Heart left ventricle (tissue), 16 donors: ENCODE measurements around the gene PAPOLG. TPM values are rescaled to one million over a fixed set of nuclear protein-coding genes. Genes with fewer than 3 reads are reported as not detected.

Experiments
- ATAC-seq, 4 donors: fragments of 200-7000 bp; cut with Tn5 transposase; one replicate each; pipeline ENCODE4 v1.9.1; 2020 to 2022; ENCODE audit warnings: moderate library complexity in 4 of 4, mild to moderate bottlenecking in 3 of 4, moderate number of reproducible peaks in 1 of 4
- DNase-seq, 5 donors: peaks; one replicate each; pipeline ENCODE4 v3.0.0-alpha.2; 2020
- H3K27ac ChIP-seq, 12 donors: fragments of 200-600 bp; sonication (generic) in 4 of 12; one replicate each; pipeline versions ENCODE4 v1.5.0 to v1.8.0; 2016 to 2022; ENCODE audit warnings: mild to moderate bottlenecking in 2 of 12
- H3K27me3 ChIP-seq, 9 donors: fragments of 200-600 bp; sonication (generic) in 2 of 9; one replicate each; pipeline versions ENCODE4 v1.5.1 to v1.8.0; 2016 to 2022; ENCODE audit warnings: mild to moderate bottlenecking in 3 of 9
- H3K36me3 ChIP-seq, 9 donors: fragments of 200-600 bp; sonication (generic) in 2 of 9; one replicate each; pipeline versions ENCODE4 v1.5.0 to v1.8.0; 2018 to 2022; ENCODE audit warnings: mild to moderate bottlenecking in 2 of 9
- H3K4me1 ChIP-seq, 12 donors: fragments of 200-600 bp; sonication (generic) in 4 of 12; one replicate each; pipeline versions ENCODE4 v1.5.0 to v1.8.0; 2016 to 2022; ENCODE audit warnings: mild to moderate bottlenecking in 3 of 12
- H3K4me3 ChIP-seq, 12 donors: fragments of 200-600 bp; sonication (generic) in 4 of 12; one replicate each; pipeline versions ENCODE4 v1.5.0 to v1.8.0; 2017 to 2022; ENCODE audit warnings: mild to moderate bottlenecking in 9 of 12, moderate library complexity in 4 of 12
- H3K9me3 ChIP-seq, 12 donors: fragments of 200-600 bp; sonication (generic) in 4 of 12; one replicate each; pipeline versions ENCODE4 v1.5.0 to v1.8.0; 2016 to 2022; ENCODE audit warnings: mild to moderate bottlenecking in 1 of 12
- CTCF ChIP-seq, 12 donors: fragments of 200-600 bp; sonication (generic) in 4 of 12; IDR thresholded peaks; one replicate each; pipeline versions ENCODE4 v1.5.0 to v1.8.0; 2018 to 2022; ENCODE audit warnings: antibody characterized with exemption in 12 of 12, mild to moderate bottlenecking in 5 of 12
- POLR2A ChIP-seq, 2 donors: fragments of 450-650 bp; IDR thresholded peaks; one replicate each; pipeline ENCODE4 v1.6.1; 2017; ENCODE audit warnings: antibody characterized with exemption in 2 of 2, mild to moderate bottlenecking in 2 of 2, moderate library complexity in 2 of 2
- WGBS, 4 donors: extraction: QIAGEN DNeasy Blood & Tissue Kit in 2 of 4; methylation state at CpG; one replicate each; pipeline versions ENCODE4 v1.1.5 to v1.1.7; 2013 to 2018; 5-methylcytosine and 5-hydroxymethylcytosine counted together
- intact Hi-C, 10 donors: fragments of 100-400 bp; cut with DNase I; formaldehyde crosslinking; loops; one replicate each; pipeline versions ENCODE4 v1.11.1 to v1.14.2; 2022
- polyA plus RNA-seq, 2 donors: library from polyadenylated mRNA; stranded (reverse); fragments of 200-250 nt; gene quantifications; one replicate each; pipeline ENCODE4 v1.2.3, GENCODE V29; 2013
- total RNA-seq, 9 donors: library from RNA; depleted of rRNA in 2 of 9; stranded (reverse); fragments of >200 nt in 2 of 9; fragmentation: NEBNext Ultra II Directional in 3 of 9; extraction: Animal tissue kit (Norgen Biotek cat#: 25700) in 3 of 9; gene quantifications; one replicate each; pipeline versions ENCODE4 v1.1.0 to v1.2.4, GENCODE V29; 2016 to 2023
- donor health status: ischemic (EF 13 %, LVEDD 7.1; RV severe dilation, severe dysfunction).
- donor health status: healthy with polysubstance abuse.
- donor health status: DM: no; HTN: yes; CAD: no.
- donor health status: DM: no; HTN: no; CAD: no.
- donor health status: ischemic (EF 25% LVEDD 6.9; RV normal size, moderate dysfunction).
- donor health status: ischemic (EF 25% LVEDD 5.7; RV mildly dilated, moderate dysfunction).
- donor health status: healthy.
- donor health status: DM: yes; HTN: yes; CAD: no.
- donor health status: ischemic (EF 35%, LVEDD 5.7; RV mildly dilated, moderate dysfunction).
- donor health status: nonischemic (EF 11% LVEDD 7.7; RV severe dilation, severe dysfunction).
- donor health status: DM: yes; HTN: yes; CAD: no.
- donor health status: PGD.
- donor health status: ischemic (EF 29% LVEDD 5.4; RV normal size, mild dysfunction).
- donor health status: nonischemic (EF 23%, LVEDD 6.1; RV moderate dilation, normal function).

Gene PAPOLG
- total and polyA plus RNA-seq, 11 donors = 3.8 to 11.9 (median 9.5) TPM

GRCh38 chr2:60739156-60739555 lies 16.9 kb upstream of the PAPOLG start:
- Histone ChIP-seq H3K4me3 (no peak overlapping the region), H3K9me3 (no peaks in the 10 kb centered on the region), H3K4me1 (peaks cover 0 to 7% (median 0%) of the 10 kb centered on the region in 12 donors), H3K27me3 (peaks cover 0 to 41% (median 14%) of the 10 kb centered on the region in 9 donors), H3K36me3 (no peaks in the 10 kb centered on the region), H3K27ac (no peak overlapping the region)
- intact Hi-C loops = no loop called here
- DNase-seq (no peak), ATAC-seq (no peak)
- no peak for TF ChIP-seq POLR2A (IDR thresholded peaks at IDR 0.05)
- TF ChIP-seq CTCF (IDR thresholded peaks at IDR 0.05) = no peak
- WGBS, 4 donors = 78 to 92% (median 86%) methylated on average over 6 of the region's 6 CpGs

GRCh38 chr2:60741576-60741975 lies 14.5 kb upstream of the PAPOLG start:
- intact Hi-C loops = no loop called here
- Histone ChIP-seq H3K4me1 (peaks cover 0 to 7% (median 0%) of the 10 kb centered on the region in 12 donors), H3K4me3 (no peak overlapping the region), H3K36me3 (no peaks in the 10 kb centered on the region), H3K27me3 (peaks cover 0 to 32% (median 8%) of the 10 kb centered on the region in 9 donors), H3K27ac (no peak overlapping the region), H3K9me3 (no peaks in the 10 kb centered on the region)
- WGBS, 4 donors = 71 to 83% (median 77%) methylated on average over 11 of the region's 11 CpGs
- TF ChIP-seq CTCF (IDR thresholded peaks at IDR 0.05) = no peak
- no peak for TF ChIP-seq POLR2A (IDR thresholded peaks at IDR 0.05)
- ATAC-seq = no peak
- peak in 1 of 5 donors; percentile 32 for DNase-seq

GRCh38 chr2:60742419-60742818 lies 13.6 kb upstream of the PAPOLG start:
- WGBS, 4 donors = 81 to 87% (median 82%) methylated on average over 4 of the region's 4 CpGs
- TF ChIP-seq CTCF (IDR thresholded peaks at IDR 0.05) (no peak), POLR2A (IDR thresholded peaks at IDR 0.05) (no peak)
- intact Hi-C loops = no loop called here
- no peaks in the 10 kb centered on the region for H3K9me3 ChIP-seq
- H3K4me3 ChIP-seq = no peak overlapping the region
- no peak for ATAC-seq
- H3K36me3 ChIP-seq = no peaks in the 10 kb centered on the region
- peaks cover 0 to 7% (median 0%) of the 10 kb centered on the region in 12 donors for H3K4me1 ChIP-seq
- peaks cover 0 to 31% (median 5%) of the 10 kb centered on the region in 9 donors for H3K27me3 ChIP-seq
- no peak for DNase-seq
- no peak overlapping the region for H3K27ac ChIP-seq

GRCh38 chr2:60745330-60745729 lies 10.7 kb upstream of the PAPOLG start:
- no peaks in the 10 kb centered on the region for H3K36me3 ChIP-seq
- intact Hi-C loops = no loop called here
- WGBS, 4 donors = 86 to 96% (median 91%) methylated on average over 5 of the region's 5 CpGs
- no peak for TF ChIP-seq POLR2A (IDR thresholded peaks at IDR 0.05)
- no peak for TF ChIP-seq CTCF (IDR thresholded peaks at IDR 0.05)
- H3K4me3 ChIP-seq = no peak overlapping the region
- H3K27ac ChIP-seq = no peak overlapping the region
- peaks cover 0 to 14% (median 0%) of the 10 kb centered on the region in 9 donors for H3K27me3 ChIP-seq
- H3K9me3 ChIP-seq = no peaks in the 10 kb centered on the region
- DNase-seq = no peak
- ATAC-seq = no peak
- H3K4me1 ChIP-seq = peaks cover 0 to 7% (median 0%) of the 10 kb centered on the region in 12 donors
